GM12878 (cell line): Measurements from ENCODE around the gene HAO1.

ENCODE experiments used
- HDAC6 ChIP-seq: fragments of 200-600 bp; sonication (generic); IDR thresholded peaks from one replicate; pipeline ENCODE4 v1.8.0; 2017; ENCODE audit warnings: antibody characterized with exemption; ENCODE audit not compliant: unreplicated experiment
- PML ChIP-seq: IDR thresholded peaks from 2 replicates; pipeline ENCODE4 v1.6.1; 2012; ENCODE audit warnings: low read length, inconsistent platforms
- TARDBP ChIP-seq: IDR thresholded peaks from 2 replicates; pipeline ENCODE4 v1.6.1; 2016; ENCODE audit warnings: borderline replicate concordance
- TF ChIP-seq, protein P1 (sequence below): fragments of 450-650 bp; IDR thresholded peaks from 2 replicates; pipeline ENCODE4 v1.6.1; 2016; ENCODE audit warnings: mild to moderate bottlenecking
- TF ChIP-seq, protein P2 (sequence below), 3 experiments: IDR thresholded peaks in 2 of 3; conservative IDR thresholded peaks in 1 of 3; 2 replicates each; pipeline ENCODE4 v1.5.1; 2011; ENCODE audit warnings: low read depth in 3 of 3, low read length in 3 of 3, mild to moderate bottlenecking in 3 of 3, control low read depth in 2 of 3, moderate library complexity in 2 of 3, inconsistent platforms in 1 of 3, mixed read lengths in 1 of 3; ENCODE audit not compliant: control insufficient read depth in 2 of 3, insufficient read depth in 1 of 3; ENCODE audit errors: extremely low read depth in 1 of 3
- TF ChIP-seq, protein P3 (sequence below): IDR thresholded peaks from 2 replicates; pipeline ENCODE4 v1.6.1; 2012; ENCODE audit warnings: low read depth, low read length, improper control_type of control experiment

DNA sequence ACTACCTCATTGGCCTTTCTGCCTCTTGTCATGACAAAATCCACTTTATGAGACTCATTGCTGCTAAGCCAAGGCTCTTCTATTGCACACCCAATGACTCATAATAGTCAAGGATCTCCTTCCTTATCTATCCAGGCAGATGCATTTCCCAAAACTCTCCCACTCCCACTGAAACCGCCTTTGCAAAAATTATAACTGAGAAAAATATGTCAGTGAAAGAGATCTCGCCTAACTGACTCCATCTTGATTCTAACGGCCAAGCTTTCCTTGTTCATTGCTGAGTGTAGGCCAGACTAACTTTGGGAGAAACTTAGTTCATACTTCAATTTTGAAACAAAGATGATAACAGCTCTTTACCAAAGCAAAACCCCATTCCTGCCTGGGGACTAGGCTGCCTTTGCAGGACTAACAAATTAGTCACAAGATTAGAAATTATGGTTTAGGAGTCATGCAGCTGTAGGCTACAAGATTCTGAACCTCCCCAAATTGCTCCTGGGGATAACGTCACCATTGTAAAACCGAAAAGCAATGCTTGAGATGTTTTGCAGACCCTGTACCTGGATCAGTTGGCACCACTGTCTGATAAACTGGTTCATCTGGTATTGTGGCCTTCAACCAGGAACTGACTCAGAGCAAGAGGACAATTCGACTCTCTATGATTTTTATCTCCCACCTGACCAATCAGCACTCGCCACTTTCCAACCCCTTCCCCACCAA is 47.1 kb downstream of the HAO1 start:
- TF ChIP-seq, protein P1, sequence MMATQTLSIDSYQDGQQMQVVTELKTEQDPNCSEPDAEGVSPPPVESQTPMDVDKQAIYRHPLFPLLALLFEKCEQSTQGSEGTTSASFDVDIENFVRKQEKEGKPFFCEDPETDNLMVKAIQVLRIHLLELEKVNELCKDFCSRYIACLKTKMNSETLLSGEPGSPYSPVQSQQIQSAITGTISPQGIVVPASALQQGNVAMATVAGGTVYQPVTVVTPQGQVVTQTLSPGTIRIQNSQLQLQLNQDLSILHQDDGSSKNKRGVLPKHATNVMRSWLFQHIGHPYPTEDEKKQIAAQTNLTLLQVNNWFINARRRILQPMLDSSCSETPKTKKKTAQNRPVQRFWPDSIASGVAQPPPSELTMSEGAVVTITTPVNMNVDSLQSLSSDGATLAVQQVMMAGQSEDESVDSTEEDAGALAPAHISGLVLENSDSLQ: no peak
- TF ChIP-seq TARDBP (no peak), HDAC6 (no peak), PML (no peak)
- TF ChIP-seq, protein P2, sequence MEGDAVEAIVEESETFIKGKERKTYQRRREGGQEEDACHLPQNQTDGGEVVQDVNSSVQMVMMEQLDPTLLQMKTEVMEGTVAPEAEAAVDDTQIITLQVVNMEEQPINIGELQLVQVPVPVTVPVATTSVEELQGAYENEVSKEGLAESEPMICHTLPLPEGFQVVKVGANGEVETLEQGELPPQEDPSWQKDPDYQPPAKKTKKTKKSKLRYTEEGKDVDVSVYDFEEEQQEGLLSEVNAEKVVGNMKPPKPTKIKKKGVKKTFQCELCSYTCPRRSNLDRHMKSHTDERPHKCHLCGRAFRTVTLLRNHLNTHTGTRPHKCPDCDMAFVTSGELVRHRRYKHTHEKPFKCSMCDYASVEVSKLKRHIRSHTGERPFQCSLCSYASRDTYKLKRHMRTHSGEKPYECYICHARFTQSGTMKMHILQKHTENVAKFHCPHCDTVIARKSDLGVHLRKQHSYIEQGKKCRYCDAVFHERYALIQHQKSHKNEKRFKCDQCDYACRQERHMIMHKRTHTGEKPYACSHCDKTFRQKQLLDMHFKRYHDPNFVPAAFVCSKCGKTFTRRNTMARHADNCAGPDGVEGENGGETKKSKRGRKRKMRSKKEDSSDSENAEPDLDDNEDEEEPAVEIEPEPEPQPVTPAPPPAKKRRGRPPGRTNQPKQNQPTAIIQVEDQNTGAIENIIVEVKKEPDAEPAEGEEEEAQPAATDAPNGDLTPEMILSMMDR (IDR thresholded peaks at IDR 0.05 in 2 of 3, conservative IDR thresholded peaks at IDR 0.05 in 1 of 3; ENCODE audit: control insufficient read depth in 2 of 3, extremely low read depth in 1 of 3, insufficient read depth in 1 of 3, low read depth in 3 of 3, low read length in 3 of 3): no peak
- TF ChIP-seq, protein P3, sequence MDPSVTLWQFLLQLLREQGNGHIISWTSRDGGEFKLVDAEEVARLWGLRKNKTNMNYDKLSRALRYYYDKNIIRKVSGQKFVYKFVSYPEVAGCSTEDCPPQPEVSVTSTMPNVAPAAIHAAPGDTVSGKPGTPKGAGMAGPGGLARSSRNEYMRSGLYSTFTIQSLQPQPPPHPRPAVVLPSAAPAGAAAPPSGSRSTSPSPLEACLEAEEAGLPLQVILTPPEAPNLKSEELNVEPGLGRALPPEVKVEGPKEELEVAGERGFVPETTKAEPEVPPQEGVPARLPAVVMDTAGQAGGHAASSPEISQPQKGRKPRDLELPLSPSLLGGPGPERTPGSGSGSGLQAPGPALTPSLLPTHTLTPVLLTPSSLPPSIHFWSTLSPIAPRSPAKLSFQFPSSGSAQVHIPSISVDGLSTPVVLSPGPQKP: no peak
